Hepatocyte (in vitro differentiated cells): ENCODE results near the gene CHMP4B. TPM values are rescaled to one million over a fixed set of nuclear protein-coding genes. Genes with fewer than 3 reads are reported as not detected.

Experiments used
- DNase-seq: peaks from one replicate; pipeline ENCODE4 v3.0.0-alpha.2; 2016; ENCODE audit warnings: low spot score
- H2AFZ ChIP-seq: fragments of 200-600 bp; sonication (generic); 2 replicates; pipeline ENCODE4 v1.6.0; 2016; ENCODE audit warnings: antibody characterized with exemption, mild to moderate bottlenecking
- H3K27ac ChIP-seq: fragments of 200-600 bp; sonication (generic); 2 replicates; pipeline ENCODE4 v1.5.1; 2016; ENCODE audit warnings: mild to moderate bottlenecking
- H3K27me3 ChIP-seq: fragments of 200-600 bp; sonication (generic); 2 replicates; pipeline ENCODE4 v1.6.1; 2016
- H3K36me3 ChIP-seq: fragments of 200-600 bp; sonication (generic); replicated peaks from 2 replicates; pipeline ENCODE4 v1.5.1; 2016; ENCODE audit warnings: low read depth; ENCODE audit not compliant: insufficient read depth
- H3K4me1 ChIP-seq: fragments of 200-600 bp; sonication (generic); 2 replicates; pipeline ENCODE4 v1.5.1; 2016; ENCODE audit warnings: mild to moderate bottlenecking, moderate library complexity; ENCODE audit not compliant: insufficient read depth
- H3K4me2 ChIP-seq: fragments of 200-600 bp; sonication (generic); 2 replicates; pipeline ENCODE4 v1.6.0; 2016
- H3K4me3 ChIP-seq: fragments of 200-600 bp; sonication (generic); 2 replicates; pipeline ENCODE4 v1.5.1; 2016; ENCODE audit warnings: mild to moderate bottlenecking
- H3K79me2 ChIP-seq: fragments of 200-600 bp; sonication (generic); 2 replicates; pipeline ENCODE4 v1.6.0; 2017; ENCODE audit warnings: mild to moderate bottlenecking
- H3K9me2 ChIP-seq: fragments of 200-600 bp; sonication (generic); replicated peaks from 2 replicates; pipeline ENCODE4 v1.6.0; 2017; ENCODE audit warnings: mild to moderate bottlenecking; ENCODE audit not compliant: insufficient read depth
- H3K9me3 ChIP-seq: fragments of 200-600 bp; sonication (generic); 2 replicates; pipeline ENCODE4 v1.5.1; 2016; ENCODE audit warnings: low read depth, mild to moderate bottlenecking
- H4K20me1 ChIP-seq: fragments of 200-600 bp; sonication (generic); 2 replicates; pipeline ENCODE4 v1.6.0; 2016; ENCODE audit warnings: mild to moderate bottlenecking; ENCODE audit not compliant: insufficient read depth, poor library complexity, severe bottlenecking
- EZH2 ChIP-seq: fragments of 200-600 bp; sonication (generic); IDR thresholded peaks from 2 replicates; pipeline ENCODE4 v1.6.1; 2016; ENCODE audit warnings: antibody characterized with exemption, mild to moderate bottlenecking, borderline replicate concordance
- EZH2phosphoT487 ChIP-seq: fragments of 200-600 bp; sonication (generic); IDR thresholded peaks from one replicate; pipeline ENCODE4 v1.6.1; 2018; ENCODE audit warnings: antibody characterized with exemption, mild to moderate bottlenecking, low read depth, moderate library complexity; ENCODE audit not compliant: unreplicated experiment, severe bottlenecking
- WGBS: methylation state at CpG from one replicate; pipeline ENCODE4 v1.1.6; 2016; ENCODE audit warnings: low lambda C conversion rate; ENCODE audit errors: missing lambda C conversion rate; 5-methylcytosine and 5-hydroxymethylcytosine counted together
- polyA plus RNA-seq: library from polyadenylated mRNA; unstranded; fragments of >200 nt; fragmentation: Nextera tagmentation; extraction: Ambion mirVana; gene quantifications from 2 replicates; pipeline ENCODE4 v1.2.1, GENCODE V29; 2016
- total RNA-seq: library from RNA; depleted of rRNA; stranded (reverse); fragments of >200 nt; gene quantifications from 2 replicates; pipeline ENCODE4 v1.2.3, GENCODE V29; 2014
- TF ChIP-seq, protein P1 (sequence below): fragments of 200-600 bp; sonication (generic); IDR thresholded peaks from 2 replicates; pipeline ENCODE4 v1.5.1; 2016; ENCODE audit warnings: antibody characterized with exemption, mild to moderate bottlenecking; ENCODE audit not compliant: poor library complexity

Gene CHMP4B
- total and polyA plus RNA-seq, 2 experiments from 2014 or later = 8.1 to 95.1 TPM

- 74% methylated on average over 12 of the region's 12 CpGs for WGBS
Observed at GRCh38 chr20:33871362-33871761, 60.2 kb downstream of the CHMP4B start.

DNA sequence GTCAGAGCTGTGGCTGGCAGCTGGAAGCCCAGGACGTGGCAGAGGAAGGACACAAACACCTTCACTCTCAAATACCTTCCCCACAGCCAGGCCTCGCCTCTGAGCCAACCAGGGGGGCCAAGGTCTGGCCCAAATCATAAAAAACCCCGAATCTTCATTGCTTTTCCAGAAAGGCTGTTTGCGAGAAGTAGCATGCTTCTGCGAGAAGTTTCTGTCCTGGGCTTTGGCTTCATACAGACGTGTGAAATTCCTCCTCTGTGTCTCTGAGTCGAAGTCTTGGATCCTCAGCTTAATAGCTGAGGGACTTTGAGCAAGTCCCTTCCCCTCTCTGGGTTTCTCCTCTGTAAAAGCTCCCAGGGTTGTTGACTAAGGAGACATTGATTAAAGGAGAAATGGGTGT lies 63.0 kb downstream of the CHMP4B start:
- Histone ChIP-seq H3K27me3 (no peaks in the 10 kb centered on the region), H3K36me3 (no peaks in the 10 kb centered on the region), H3K9me2 (no peaks in the 10 kb centered on the region), H3K9me3 (no peaks in the 10 kb centered on the region), H3K4me2 (no peak overlapping the region), H3K27ac (no peak overlapping the region), H3K4me3 (no peak overlapping the region), H2AFZ (no peak overlapping the region), H3K79me2 (no peaks in the 10 kb centered on the region), H4K20me1 (no peaks in the 10 kb centered on the region), H3K4me1 (no peaks in the 10 kb centered on the region)
- no peak for DNase-seq
- whole genome bisulfite sequencing = 65% methylated on average over 7 of the region's 7 CpGs
- TF ChIP-seq, protein P1, sequence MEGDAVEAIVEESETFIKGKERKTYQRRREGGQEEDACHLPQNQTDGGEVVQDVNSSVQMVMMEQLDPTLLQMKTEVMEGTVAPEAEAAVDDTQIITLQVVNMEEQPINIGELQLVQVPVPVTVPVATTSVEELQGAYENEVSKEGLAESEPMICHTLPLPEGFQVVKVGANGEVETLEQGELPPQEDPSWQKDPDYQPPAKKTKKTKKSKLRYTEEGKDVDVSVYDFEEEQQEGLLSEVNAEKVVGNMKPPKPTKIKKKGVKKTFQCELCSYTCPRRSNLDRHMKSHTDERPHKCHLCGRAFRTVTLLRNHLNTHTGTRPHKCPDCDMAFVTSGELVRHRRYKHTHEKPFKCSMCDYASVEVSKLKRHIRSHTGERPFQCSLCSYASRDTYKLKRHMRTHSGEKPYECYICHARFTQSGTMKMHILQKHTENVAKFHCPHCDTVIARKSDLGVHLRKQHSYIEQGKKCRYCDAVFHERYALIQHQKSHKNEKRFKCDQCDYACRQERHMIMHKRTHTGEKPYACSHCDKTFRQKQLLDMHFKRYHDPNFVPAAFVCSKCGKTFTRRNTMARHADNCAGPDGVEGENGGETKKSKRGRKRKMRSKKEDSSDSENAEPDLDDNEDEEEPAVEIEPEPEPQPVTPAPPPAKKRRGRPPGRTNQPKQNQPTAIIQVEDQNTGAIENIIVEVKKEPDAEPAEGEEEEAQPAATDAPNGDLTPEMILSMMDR = no peak
- no peak for TF ChIP-seq EZH2phosphoT487
- TF ChIP-seq EZH2 = no peak

More at GRCh38 chr20:33871362-33871761, 60.2 kb downstream of the CHMP4B start:
- no peaks in the 10 kb centered on the region for H3K79me2 ChIP-seq
- no peak overlapping the region for H3K4me2 ChIP-seq
- DNase-seq = no peak
- H3K4me1 ChIP-seq = no peaks in the 10 kb centered on the region
- H3K27me3 ChIP-seq = no peaks in the 10 kb centered on the region
- H3K27ac ChIP-seq = no peak overlapping the region
- no peak for TF ChIP-seq EZH2
- TF ChIP-seq, protein P1 = no peak
- no peak for TF ChIP-seq EZH2phosphoT487
- H3K36me3 ChIP-seq = no peaks in the 10 kb centered on the region
- no peak overlapping the region for H3K4me3 ChIP-seq
- no peak overlapping the region for H2AFZ ChIP-seq
- H3K9me2 ChIP-seq = no peaks in the 10 kb centered on the region
- no peaks in the 10 kb centered on the region for H4K20me1 ChIP-seq
- H3K9me3 ChIP-seq = no peaks in the 10 kb centered on the region

- H3K4me1 ChIP-seq = no peaks in the 10 kb centered on the region
- no peaks in the 10 kb centered on the region for H4K20me1 ChIP-seq
- H3K27ac ChIP-seq = no peak overlapping the region
- H3K36me3 ChIP-seq = no peaks in the 10 kb centered on the region
- no peak for DNase-seq
- H3K4me2 ChIP-seq = no peak overlapping the region
- H3K9me3 ChIP-seq = no peaks in the 10 kb centered on the region
- WGBS = 99% methylated on average over 6 of the region's 7 CpGs
- no peak for TF ChIP-seq EZH2phosphoT487
- TF ChIP-seq EZH2 = no peak
- TF ChIP-seq, protein P1 = no peak
- no peaks in the 10 kb centered on the region for H3K27me3 ChIP-seq
- no peaks in the 10 kb centered on the region for H3K79me2 ChIP-seq
- H3K9me2 ChIP-seq = no peaks in the 10 kb centered on the region
- H2AFZ ChIP-seq = no peak overlapping the region
- no peak overlapping the region for H3K4me3 ChIP-seq
Observed at GRCh38 chr20:33875055-33875454, 63.9 kb downstream of the CHMP4B start.

- H3K36me3 ChIP-seq = no peaks in the 10 kb centered on the region
- no peak overlapping the region for H2AFZ ChIP-seq
- no peaks in the 10 kb centered on the region for H3K9me2 ChIP-seq
- H3K4me1 ChIP-seq = no peaks in the 10 kb centered on the region
- no peak overlapping the region for H3K4me3 ChIP-seq
- no peaks in the 10 kb centered on the region for H3K79me2 ChIP-seq
- 88% methylated on average over 6 of the region's 6 CpGs for WGBS
- H3K27me3 ChIP-seq = no peaks in the 10 kb centered on the region
- TF ChIP-seq EZH2phosphoT487 = no peak
- no peak for TF ChIP-seq EZH2
- TF ChIP-seq, protein P1 = no peak
- no peaks in the 10 kb centered on the region for H4K20me1 ChIP-seq
- H3K9me3 ChIP-seq = no peaks in the 10 kb centered on the region
- no peak overlapping the region for H3K4me2 ChIP-seq
- no peak overlapping the region for H3K27ac ChIP-seq
- no peak for DNase-seq
Observed at GRCh38 chr20:33875534-33876026, 64.4 kb downstream of the CHMP4B start.
